ENCODE measurements around the gene SPRR2G. TPM values are rescaled to one million over a fixed set of nuclear protein-coding genes. Genes with fewer than 3 reads are reported as not detected.

The SPRR2G gene
- total and polyA plus RNA-seq, 2 of the 8 experiments (the other 6 are each of a cell fraction or from before 2014, with no cell fraction given) = not detected

GRCh38 chr1:153152481-153152880, 1.8 kb upstream of the SPRR2G start (continued):
- TF ChIP-seq CHD7 (IDR thresholded peaks at IDR 0.05; ENCODE audit: insufficient replicate concordance, low read length) = no peak
- no peak for TF ChIP-seq SP4 (IDR thresholded peaks at IDR 0.05; ENCODE audit: low read length)
- TF ChIP-seq JUND (IDR thresholded peaks at IDR 0.05; ENCODE audit: low read length) = no peak
- TF ChIP-seq POLR2A (IDR thresholded peaks at IDR 0.05; ENCODE audit: control extremely low read depth in 1 of 2, low read depth in 2 of 2, low read length in 2 of 2) = no peak
- TF ChIP-seq KDM4A (IDR thresholded peaks at IDR 0.05; ENCODE audit: low read depth, low read length, severe bottlenecking) = no peak
- TF ChIP-seq SUZ12 (IDR thresholded peaks at IDR 0.05; ENCODE audit: low read length) = no peak
- no peak for TF ChIP-seq TBP (IDR thresholded peaks at IDR 0.05; ENCODE audit: low read depth, low read length)

Measured in H1 (cell line).